GM12801 (cell line): ENCODE measurements around the gene SLC5A2.

Experiments used
- TF ChIP-seq, protein P1 (sequence below): IDR thresholded peaks from one replicate; pipeline ENCODE4 v1.5.1; 2011; ENCODE audit warnings: control low read depth; ENCODE audit not compliant: insufficient read length; ENCODE audit errors: extremely low read depth

The SLC5A2 gene

DNA sequence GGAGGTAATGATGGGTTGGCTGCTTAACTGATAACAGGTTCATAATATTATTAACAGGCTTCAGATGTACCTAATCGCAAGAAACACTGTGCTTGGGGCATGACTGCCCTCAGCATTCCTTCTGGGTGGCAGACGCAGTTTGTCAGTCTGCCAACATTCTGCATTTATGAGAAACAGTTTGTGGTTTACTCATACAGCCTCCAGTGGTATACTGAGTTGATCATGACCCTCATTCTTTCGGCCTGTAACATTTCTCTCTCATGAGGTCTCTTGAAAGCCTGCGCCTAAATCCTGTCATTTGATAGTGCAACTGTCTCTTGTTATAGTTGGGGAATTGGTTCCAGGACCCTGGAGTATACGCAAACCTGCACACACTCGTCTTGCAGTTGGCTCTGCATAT, 30.2 kb downstream of the SLC5A2 start:
- TF ChIP-seq, protein P1, sequence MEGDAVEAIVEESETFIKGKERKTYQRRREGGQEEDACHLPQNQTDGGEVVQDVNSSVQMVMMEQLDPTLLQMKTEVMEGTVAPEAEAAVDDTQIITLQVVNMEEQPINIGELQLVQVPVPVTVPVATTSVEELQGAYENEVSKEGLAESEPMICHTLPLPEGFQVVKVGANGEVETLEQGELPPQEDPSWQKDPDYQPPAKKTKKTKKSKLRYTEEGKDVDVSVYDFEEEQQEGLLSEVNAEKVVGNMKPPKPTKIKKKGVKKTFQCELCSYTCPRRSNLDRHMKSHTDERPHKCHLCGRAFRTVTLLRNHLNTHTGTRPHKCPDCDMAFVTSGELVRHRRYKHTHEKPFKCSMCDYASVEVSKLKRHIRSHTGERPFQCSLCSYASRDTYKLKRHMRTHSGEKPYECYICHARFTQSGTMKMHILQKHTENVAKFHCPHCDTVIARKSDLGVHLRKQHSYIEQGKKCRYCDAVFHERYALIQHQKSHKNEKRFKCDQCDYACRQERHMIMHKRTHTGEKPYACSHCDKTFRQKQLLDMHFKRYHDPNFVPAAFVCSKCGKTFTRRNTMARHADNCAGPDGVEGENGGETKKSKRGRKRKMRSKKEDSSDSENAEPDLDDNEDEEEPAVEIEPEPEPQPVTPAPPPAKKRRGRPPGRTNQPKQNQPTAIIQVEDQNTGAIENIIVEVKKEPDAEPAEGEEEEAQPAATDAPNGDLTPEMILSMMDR: no peak

DNA sequence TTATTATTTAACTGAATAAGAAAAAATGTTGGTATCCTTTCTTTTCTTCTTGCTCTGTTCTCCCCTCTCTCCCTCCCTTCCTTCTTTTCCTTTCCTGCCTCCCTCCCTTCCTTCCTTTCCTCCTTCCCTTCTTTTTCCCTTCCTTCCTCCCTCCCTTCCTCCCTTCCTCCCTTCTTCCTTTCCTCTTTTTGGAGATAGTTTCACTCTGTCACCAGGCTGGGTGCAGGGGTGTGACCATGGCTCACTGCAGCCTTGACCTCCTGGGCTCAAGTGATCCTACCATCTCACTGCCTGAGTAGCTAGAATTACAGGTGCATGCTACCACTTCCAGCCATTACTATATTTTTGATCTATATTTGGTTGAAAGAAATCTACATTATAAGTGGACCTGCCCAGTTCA, 31.0 kb downstream of the SLC5A2 start:
- TF ChIP-seq, protein P1: no peak

DNA sequence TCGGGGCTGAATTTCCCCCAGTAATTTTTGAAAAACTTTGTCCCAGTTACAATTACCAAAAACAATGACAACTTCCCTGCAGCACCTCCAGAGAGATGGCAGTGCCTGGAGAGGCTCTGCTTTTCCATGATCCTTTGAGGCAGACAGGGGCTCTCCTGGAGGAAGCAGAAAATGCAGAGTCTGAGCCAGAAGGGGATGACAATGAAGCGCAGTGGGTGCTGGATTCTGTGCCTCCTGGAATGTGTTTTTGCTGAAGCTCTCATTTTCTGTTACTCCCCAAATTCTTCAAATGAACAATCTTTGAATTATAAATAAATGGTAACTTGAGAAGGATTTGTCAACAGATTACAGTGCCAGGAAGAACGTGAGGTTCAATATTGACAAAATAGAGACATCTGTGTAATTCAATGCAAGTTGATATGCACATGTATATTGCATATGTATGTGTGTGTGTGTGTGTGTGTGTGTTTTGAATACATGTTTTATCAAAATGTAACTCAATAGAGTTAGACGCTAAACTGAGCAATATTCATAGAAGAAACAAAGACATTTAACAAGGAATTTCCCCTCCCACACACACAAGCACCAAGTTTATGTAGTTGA, 35.0 kb downstream of the SLC5A2 start:
- TF ChIP-seq, protein P1: no peak

DNA sequence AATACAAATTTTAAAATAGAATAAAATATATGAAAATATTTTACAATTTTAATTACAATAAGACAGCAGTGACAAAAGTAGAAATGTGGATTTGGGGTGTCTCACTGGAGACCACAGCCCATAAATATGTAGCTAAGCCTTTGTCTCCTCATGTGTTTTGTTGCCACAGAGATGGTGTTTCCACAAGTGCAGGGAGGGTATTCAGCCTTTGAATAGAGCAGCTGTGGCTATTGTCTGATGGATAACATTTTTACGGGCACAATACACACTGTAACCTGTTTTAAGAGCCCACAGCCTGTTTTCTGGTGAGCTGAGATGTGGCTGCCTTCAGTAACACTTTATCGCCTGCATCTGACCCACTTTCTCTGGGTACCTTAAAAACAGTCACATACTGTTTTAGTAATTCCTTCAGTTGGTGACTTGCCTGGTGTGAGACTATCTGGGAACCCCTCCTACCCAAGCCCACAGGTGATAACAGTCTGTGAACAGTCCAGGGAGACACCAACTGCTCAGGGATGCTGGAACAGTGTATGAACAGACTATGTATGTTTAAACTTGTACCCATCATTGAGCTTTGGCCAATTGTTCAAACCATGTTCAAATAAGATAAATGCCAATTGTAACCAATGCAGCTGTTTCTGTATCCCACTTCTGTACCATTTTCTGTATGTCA, 37.0 kb downstream of the SLC5A2 start:
- TF ChIP-seq, protein P1: no peak

DNA sequence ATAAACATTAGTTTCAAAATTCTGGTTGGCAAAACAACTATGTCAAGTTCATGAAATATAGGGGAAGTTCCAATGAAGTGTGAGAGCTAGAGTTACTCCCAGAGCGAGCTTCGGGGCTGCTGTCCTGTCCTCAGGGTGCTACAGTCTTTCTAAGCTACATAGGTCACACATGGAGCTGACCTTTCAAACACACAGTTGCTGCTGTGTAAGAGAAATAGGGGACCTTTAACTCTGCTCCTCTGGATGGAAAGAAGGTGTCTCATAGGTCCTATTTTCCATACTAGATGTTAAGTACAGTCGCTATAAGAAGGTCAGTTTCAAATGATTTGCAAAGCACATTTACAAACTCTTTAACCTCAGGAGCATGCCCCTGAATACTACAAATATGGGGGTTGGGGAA, 38.4 kb downstream of the SLC5A2 start:
- TF ChIP-seq, protein P1: no peak

DNA sequence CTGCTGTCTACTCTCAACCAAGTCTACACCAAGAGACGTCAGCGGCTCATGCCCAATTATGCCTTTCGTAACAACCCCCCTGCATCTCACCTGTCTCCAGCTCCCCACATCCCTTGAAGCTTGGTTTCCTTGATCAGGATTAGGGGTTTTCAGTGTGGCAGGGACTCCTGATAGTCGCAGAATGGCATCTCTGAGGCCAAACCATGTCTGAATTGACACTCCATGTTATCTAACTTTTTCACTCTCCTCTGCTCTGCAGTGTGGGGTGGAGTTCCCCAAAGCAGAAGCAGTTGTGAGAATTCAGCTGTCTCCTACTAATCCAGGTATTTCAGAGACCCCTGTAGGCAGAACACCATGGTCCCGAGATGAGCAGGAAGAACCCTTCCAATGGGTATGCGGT, 39.1 kb downstream of the SLC5A2 start:
- TF ChIP-seq, protein P1: no peak

DNA sequence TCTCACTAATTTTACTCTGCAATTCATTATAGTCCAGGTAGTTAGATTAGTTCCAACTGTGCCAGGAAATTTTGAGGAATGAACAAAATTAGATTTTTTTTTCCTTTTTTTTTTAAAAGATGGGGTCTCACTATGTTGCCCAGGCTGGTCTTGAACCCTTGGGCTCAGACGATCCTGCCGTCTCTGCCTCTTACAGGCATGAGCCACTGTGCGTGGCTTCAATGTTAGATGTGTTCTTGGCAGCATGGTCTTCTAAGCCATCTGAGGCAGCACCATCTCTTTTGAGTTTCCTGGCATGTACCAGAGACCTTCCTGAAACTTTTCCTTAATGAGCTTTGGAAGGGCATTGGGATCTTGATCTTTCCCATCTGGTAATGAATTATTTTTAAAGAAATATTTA, 42.2 kb downstream of the SLC5A2 start:
- TF ChIP-seq, protein P1: no peak
